ENCODE data around the gene EP300.
"Not testable (repeated sequence)": the region's sequence is repeated elsewhere in the genome, so short reads cannot be mapped to it uniquely, and the experiment has no call there.

Gene EP300

GRCh38 chr22:41078931-41079330 lies 13.5 kb upstream of the EP300 start:
- no peak for DNase-seq (ENCODE audit: extremely low read depth in 1 of 2, low read depth in 1 of 2)

DNA sequence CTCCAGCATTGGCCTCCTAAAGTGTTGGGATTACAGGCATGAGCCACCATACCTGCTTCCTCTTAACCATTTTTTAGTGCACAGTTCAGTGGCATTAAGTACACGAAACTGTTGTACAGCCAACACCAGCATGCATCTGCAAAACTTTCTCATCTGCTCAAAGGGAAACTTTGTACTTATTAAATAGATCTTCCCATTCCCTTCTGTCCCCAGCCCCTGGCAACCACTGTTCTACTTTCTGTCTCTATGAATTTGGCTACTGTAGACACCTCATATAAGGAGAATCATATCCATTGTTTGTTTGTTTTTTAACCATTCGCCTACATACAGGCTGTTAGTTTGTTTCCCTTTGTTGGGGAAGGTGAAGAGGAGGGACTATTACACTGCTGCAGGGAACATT lies 6.5 kb upstream of the EP300 start:
- no peak for DNase-seq (ENCODE audit: extremely low read depth in 1 of 2, low read depth in 1 of 2)

- peak; percentile 98 to 99 for DNase-seq (ENCODE audit: extremely low read depth in 1 of 2, low read depth in 1 of 2)
Measured at GRCh38 chr22:41091132-41092022, 1.0 kb upstream of the EP300 start.

GRCh38 chr22:41092847-41093411 lies 537 bp downstream of the EP300 start:
- DNase-seq (ENCODE audit: extremely low read depth in 1 of 2, low read depth in 1 of 2), result no peak

DNA sequence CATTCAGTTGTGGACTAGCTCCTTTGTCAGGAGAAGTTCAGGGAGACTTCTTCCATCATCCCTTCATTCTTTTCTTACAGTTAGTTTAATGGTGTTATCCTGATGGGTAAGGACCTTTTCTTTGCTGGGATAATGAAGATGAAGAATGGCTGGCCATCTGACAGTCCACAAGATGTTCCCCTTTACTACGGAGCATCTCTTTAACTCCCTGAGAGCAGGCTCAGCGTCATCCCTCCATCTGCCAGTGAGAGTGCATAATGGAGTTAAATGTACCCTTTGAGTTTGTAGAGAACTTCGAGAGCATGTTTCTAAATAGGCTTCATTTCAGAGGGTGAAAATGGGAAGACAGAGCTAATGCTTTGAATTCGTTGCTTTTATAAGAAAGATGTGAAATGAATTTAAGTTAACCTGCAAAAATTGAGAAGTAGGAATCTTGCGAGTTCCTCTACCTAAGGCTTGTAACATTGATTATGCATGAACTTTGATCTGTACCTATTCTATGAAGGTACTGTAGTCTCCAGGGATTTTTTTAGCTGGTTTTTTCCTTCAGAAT lies 1.7 kb downstream of the EP300 start:
- no peak for DNase-seq (ENCODE audit: extremely low read depth in 1 of 2, low read depth in 1 of 2)

DNA sequence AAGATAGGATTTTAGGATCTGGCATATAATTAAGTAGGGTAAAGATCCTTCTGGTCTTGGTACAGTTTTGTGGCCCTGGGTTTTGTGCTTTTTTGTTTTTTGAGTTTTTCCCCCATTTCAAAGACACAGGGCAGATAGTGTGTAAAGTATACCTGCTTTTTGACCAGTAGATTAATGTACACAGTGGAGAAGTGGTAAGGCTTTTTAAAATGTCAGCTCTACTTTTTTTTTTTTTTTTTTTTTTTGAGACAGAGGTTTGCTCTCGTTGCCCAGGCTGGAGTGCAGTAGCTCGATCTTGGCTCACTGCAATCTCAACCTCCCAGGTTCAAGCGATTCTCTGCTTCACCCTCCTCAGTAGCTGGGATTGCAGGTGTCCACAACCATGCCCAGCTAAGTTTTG lies 4.0 kb downstream of the EP300 start:
- no peak for DNase-seq (ENCODE audit: extremely low read depth in 1 of 2, low read depth in 1 of 2)

DNA sequence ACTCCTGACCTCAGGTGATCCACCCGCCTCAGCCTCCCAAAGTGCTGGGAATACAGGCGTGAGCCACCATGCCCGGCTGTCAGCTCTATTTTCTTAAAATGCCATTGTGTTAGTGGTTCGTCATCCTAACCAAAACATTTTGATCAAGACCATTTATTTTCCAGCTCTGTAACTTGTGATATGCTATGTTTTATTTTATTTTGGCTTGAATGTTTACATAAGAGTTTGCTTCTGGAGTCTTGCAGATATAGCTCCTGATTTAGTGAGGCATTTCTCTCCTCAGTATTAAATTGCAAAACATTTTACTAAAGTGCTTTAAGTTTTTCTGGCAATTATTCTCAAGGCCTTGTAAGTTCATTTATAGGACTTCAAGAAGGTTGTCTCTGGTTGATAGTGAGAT lies 4.4 kb downstream of the EP300 start:
- no peak for DNase-seq (ENCODE audit: extremely low read depth in 1 of 2, low read depth in 1 of 2)

DNA sequence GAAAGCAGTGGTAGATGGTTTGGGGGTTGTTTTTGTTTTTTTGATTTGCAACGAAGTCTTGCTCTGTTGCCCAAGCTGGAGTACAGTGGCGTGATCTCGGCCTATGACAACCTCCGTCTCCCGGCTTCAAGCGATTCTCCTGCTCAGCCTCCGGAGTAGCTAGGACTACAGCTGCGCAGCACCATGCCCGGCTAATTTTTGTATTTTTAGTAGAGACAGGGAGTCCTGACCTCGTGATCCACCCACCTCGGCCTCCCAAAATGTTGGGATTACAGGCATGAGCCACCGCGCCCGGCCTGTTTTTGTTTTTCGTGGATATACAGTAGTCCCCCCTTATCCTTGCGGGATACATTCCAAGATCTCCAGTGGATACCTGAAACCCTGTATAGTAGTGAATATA lies 6.6 kb downstream of the EP300 start:
- DNase-seq (ENCODE audit: extremely low read depth in 1 of 2, low read depth in 1 of 2), result no peak

- DNase-seq (ENCODE audit: extremely low read depth in 1 of 2, low read depth in 1 of 2), result no peak
Measured at GRCh38 chr22:41106122-41106968, 14.0 kb downstream of the EP300 start.

DNA sequence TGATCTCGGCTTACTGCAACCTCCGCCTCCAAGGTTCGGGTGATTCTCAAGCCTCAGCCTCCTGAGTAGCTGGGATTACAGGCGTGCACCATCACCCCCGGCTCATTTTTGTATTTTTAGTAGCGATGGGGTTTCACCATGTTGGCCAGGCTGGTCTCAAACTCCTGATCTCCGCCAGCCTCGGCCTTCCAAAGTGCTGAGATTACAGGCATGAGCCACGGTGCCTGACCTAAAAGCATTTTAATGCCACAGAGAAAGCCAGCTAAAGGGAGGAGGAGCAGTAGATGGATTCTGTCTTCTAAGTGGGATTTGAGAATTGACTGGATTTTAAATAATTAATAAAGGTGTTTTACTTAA lies 14.6 kb downstream of the EP300 start:
- DNase-seq (ENCODE audit: extremely low read depth in 1 of 2, low read depth in 1 of 2), result not testable (repeated sequence)

GRCh38 chr22:41110968-41111367 lies 18.6 kb downstream of the EP300 start:
- DNase-seq (ENCODE audit: extremely low read depth in 1 of 2, low read depth in 1 of 2), result no peak

DNA sequence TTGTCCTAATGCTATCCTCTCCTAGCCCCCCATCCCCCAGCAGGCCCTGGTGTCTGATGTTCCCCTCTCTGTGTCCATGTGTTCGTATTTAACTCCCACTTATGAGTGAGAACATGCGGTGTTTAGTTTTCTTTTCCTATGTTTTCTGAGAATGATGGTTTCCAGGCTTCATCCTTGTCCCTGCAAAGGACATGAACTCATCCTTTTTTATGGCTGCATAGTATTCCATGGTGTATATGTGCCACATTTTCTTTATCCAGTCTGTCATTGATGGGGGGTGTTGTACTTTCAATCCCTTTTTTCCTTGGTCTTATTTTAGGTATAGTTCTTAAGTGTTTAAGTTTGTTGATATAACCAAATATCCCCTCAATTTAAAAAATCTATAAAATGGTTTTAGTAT lies 23.9 kb downstream of the EP300 start:
- DNase-seq (ENCODE audit: extremely low read depth in 1 of 2, low read depth in 1 of 2), result no peak

DNA sequence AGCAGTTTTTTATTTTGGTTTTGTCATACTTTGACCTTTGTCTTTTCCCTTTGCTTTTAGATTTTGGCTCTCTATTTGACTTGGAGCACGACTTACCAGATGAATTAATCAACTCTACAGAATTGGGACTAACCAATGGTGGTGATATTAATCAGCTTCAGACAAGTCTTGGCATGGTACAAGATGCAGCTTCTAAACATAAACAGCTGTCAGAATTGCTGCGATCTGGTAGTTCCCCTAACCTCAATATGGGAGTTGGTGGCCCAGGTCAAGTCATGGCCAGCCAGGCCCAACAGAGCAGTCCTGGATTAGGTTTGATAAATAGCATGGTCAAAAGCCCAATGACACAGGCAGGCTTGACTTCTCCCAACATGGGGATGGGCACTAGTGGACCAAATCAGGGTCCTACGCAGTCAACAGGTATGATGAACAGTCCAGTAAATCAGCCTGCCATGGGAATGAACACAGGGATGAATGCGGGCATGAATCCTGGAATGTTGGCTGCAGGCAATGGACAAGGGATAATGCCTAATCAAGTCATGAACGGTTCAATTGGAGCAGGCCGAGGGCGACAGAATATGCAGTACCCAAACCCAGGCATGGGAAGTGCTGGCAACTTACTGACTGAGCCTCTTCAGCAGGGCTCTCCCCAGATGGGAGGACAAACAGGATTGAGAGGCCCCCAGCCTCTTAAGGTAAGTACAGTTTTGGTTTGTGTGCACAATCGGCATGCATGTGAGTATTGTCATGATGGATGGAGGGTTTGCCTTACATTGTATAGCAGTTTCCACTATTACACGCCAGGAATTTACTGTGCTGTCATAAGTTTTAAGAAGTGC lies 25.0 kb downstream of the EP300 start:
- DNase-seq (ENCODE audit: extremely low read depth in 1 of 2, low read depth in 1 of 2), result no peak

DNA sequence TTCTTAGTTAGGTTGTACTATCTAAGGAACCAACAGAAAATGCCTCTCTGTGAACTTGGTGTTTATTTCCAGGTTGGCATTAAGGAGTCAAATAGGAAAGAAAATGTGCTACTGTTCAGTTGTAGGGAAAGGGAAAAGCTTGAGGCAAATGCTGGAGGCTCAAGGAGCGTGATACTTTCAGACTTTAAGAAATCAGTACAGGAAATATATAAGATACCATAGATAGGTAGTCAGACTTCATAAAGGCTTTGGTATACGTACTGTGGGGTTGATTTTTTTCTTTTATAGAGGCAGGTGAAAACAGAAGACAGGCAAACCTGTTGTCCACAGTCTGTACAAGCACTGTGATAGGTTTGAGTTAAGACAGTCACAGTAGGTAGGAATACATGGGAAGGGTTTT lies 30.8 kb downstream of the EP300 start:
- DNase-seq (ENCODE audit: extremely low read depth in 1 of 2, low read depth in 1 of 2), result no peak

DNA sequence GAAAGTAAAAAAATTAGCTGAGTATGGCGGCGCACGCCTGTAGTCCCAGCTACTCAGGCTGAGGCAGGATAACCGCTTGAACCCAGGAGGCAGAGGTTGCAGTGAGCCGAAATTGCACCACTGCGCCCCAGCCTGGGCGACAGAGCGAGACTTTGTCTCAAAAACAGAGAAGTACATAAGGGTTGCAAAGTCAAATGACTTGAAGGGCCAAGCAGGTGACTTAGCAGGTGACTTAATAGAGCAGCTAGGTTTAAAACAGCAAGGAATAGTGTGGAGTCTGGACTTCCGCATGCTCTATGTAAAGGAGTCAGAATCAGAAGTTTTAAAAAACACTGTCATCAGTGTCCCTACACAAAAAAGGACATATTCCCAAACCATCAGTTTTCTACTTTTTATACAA lies 31.7 kb downstream of the EP300 start:
- no peak for DNase-seq (ENCODE audit: extremely low read depth in 1 of 2, low read depth in 1 of 2)

GRCh38 chr22:41127451-41127850 lies 35.1 kb downstream of the EP300 start:
- no peak for DNase-seq (ENCODE audit: extremely low read depth in 1 of 2, low read depth in 1 of 2)

GRCh38 chr22:41128606-41129005 lies 36.2 kb downstream of the EP300 start:
- DNase-seq (ENCODE audit: extremely low read depth in 1 of 2, low read depth in 1 of 2), result no peak

GRCh38 chr22:41132550-41132949 lies 40.2 kb downstream of the EP300 start:
- DNase-seq (ENCODE audit: extremely low read depth in 1 of 2, low read depth in 1 of 2), result no peak

GRCh38 chr22:41140365-41140957 lies 48.1 kb downstream of the EP300 start:
- DNase-seq (ENCODE audit: extremely low read depth in 1 of 2, low read depth in 1 of 2), result no peak

DNA sequence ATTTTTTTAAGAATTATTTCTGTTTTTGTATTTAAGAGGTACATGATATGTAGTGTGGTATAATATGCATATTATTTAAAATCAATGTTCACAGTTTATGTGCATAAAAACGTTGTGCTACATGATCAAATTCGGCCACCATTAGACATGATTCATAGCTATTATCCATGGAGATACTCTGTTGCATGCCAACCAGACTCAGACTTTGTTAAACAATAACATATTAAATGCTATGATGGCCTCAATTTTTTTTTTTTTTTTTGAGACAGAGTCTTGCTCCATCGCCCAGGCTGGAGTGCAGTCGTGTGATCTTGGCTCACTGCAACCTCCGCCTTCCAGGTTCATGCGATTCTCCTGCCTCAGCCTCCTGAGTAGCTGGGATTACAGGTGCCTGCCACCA lies 53.5 kb downstream of the EP300 start:
- not testable (repeated sequence) for DNase-seq (ENCODE audit: extremely low read depth in 1 of 2, low read depth in 1 of 2)
